PC-9 (cell line): ENCODE data around the gene UBL4B. TPM values are rescaled to one million over a fixed set of nuclear protein-coding genes. Genes with fewer than 3 reads are reported as not detected.

Source experiments
- BruUV-seq: library from RNA; stranded (reverse); fragments of 400-500 nt; replicated peaks from 2 replicates; lab custom pipeline; 2021; lab: Mats Ljungman, UMichigan
- CTCF ChIA-PET: fragments of 300-600 bp; sonication (Branson Sonifier 250); formaldehyde crosslinking; loops from one replicate; lab custom pipeline; 2022; ENCODE audit warnings: antibody characterized with exemption; lab: Charles Lee
- POLR2A ChIA-PET: fragments of 300-600 bp; sonication (Branson Sonifier 250); formaldehyde crosslinking; loops from one replicate; lab custom pipeline; 2022; ENCODE audit warnings: antibody characterized with exemption; ENCODE audit not compliant: unreplicated experiment; lab: Charles Lee
- DNase-seq, 2 experiments: peaks; one replicate each; pipeline versions ENCODE4 v3.0.0 to v3.0.0-alpha.2; 2015 to 2022; ENCODE audit warnings: mixed read lengths in 1 of 2
- H2AFZ ChIP-seq: fragments of 200-600 bp; sonication (generic); 2 replicates; pipeline ENCODE4 v1.8.1; 2017; ENCODE audit warnings: antibody characterized with exemption
- H3F3A ChIP-seq: fragments of 200-600 bp; sonication (generic); 2 replicates; pipeline ENCODE4 v1.8.1; 2017; ENCODE audit warnings: antibody characterized with exemption, mild to moderate bottlenecking, low read depth; ENCODE audit not compliant: insufficient read depth
- H3K27ac ChIP-seq: fragments of 200-600 bp; sonication (generic); 2 replicates; pipeline ENCODE4 v1.6.1; 2016; ENCODE audit warnings: mixed run types
- H3K27me3 ChIP-seq: fragments of 200-600 bp; sonication (generic); 2 replicates; pipeline ENCODE4 v1.6.1; 2016; ENCODE audit warnings: low read depth, mixed run types; ENCODE audit not compliant: insufficient read depth
- H3K36me3 ChIP-seq: fragments of 200-600 bp; sonication (generic); 2 replicates; pipeline ENCODE4 v1.6.1; 2016; ENCODE audit warnings: low read depth, mixed run types
- H3K4me1 ChIP-seq: fragments of 200-600 bp; sonication (generic); replicated peaks from 2 replicates; pipeline ENCODE4 v1.6.1; 2016; ENCODE audit warnings: mixed run types; ENCODE audit not compliant: insufficient read depth
- H3K4me2 ChIP-seq: fragments of 200-600 bp; sonication (generic); 2 replicates; pipeline ENCODE4 v1.6.1; 2017; ENCODE audit warnings: mixed run types
- H3K4me3 ChIP-seq: fragments of 200-600 bp; sonication (generic); 2 replicates; pipeline ENCODE4 v1.6.1; 2016; ENCODE audit warnings: mixed run types
- H3K79me2 ChIP-seq: fragments of 200-600 bp; sonication (generic); 2 replicates; pipeline ENCODE4 v1.6.1; 2017; ENCODE audit warnings: low read depth, mixed run types
- H3K9me2 ChIP-seq: fragments of 200-600 bp; sonication (generic); 2 replicates; pipeline ENCODE4 v1.8.1; 2017; ENCODE audit warnings: mild to moderate bottlenecking; ENCODE audit not compliant: insufficient read depth
- H3K9me3 ChIP-seq: fragments of 200-600 bp; sonication (generic); 2 replicates; pipeline ENCODE4 v1.8.1; 2016; ENCODE audit warnings: low read depth; ENCODE audit not compliant: insufficient read depth
- H4K20me1 ChIP-seq: fragments of 200-600 bp; sonication (generic); 2 replicates; pipeline ENCODE4 v1.8.1; 2017; ENCODE audit not compliant: insufficient read depth
- EZH2 ChIP-seq: fragments of 200-600 bp; sonication (generic); IDR thresholded peaks from 2 replicates; pipeline ENCODE4 v1.8.0; 2017; ENCODE audit warnings: antibody characterized with exemption, low read depth
- intact Hi-C: fragments of 100-400 bp; cut with micrococcal nuclease; formaldehyde crosslinking; loops from one replicate; pipeline ENCODE4 v1.10.0; 2022; ENCODE audit not compliant: unreplicated experiment
- total RNA-seq: library from RNA; stranded (reverse); gene quantifications from 2 replicates; pipeline ENCODE4 v1.2.3, GENCODE V29; 2021
- TF ChIP-seq, protein P1 (sequence below): fragments of 200-600 bp; sonication (generic); conservative IDR thresholded peaks from 2 replicates; pipeline ENCODE4 v1.6.1; 2017; ENCODE audit warnings: mixed run types, antibody characterized with exemption, mild to moderate bottlenecking, moderate library complexity

UBL4B gene
- total RNA-seq, 1 experiment from 2014 or later = 0.24 TPM

DNA sequence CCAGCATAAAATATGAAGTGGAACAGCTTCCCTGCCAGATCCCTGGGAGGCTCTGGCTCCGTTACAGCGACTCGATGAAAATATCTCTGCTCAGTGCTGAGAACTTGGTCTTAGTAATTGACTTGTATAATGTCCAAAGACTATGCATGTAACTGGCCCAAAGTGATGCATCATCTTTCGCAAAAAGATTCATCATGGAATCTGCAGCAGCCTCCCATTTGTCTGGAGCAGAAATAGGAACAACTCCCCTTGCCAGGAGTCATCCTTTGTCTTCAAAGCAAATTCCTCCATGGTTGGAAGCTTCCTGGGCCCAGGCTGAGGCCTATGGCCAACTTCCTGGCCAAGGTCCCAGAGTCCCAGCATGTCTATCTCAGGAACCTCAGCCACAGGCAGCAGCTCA is 21.2 kb downstream of the UBL4B start:
- H3K4me1 ChIP-seq = peaks cover 42% of the 10 kb centered on the region
- no peaks in the 10 kb centered on the region for H3K9me3 ChIP-seq
- no peaks in the 10 kb centered on the region for H3K9me2 ChIP-seq
- no peak overlapping the region for H3K4me2 ChIP-seq
- no peak overlapping the region for H3K27ac ChIP-seq
- CTCF ChIA-PET = no interaction called here
- H2AFZ ChIP-seq = no peak overlapping the region
- intact Hi-C loops = no loop called here
- POLR2A ChIA-PET = no interaction called here
- H3K36me3 ChIP-seq = no peaks in the 10 kb centered on the region
- no peak overlapping the region for H3K4me3 ChIP-seq
- no peak for TF ChIP-seq EZH2
- TF ChIP-seq, protein P1, sequence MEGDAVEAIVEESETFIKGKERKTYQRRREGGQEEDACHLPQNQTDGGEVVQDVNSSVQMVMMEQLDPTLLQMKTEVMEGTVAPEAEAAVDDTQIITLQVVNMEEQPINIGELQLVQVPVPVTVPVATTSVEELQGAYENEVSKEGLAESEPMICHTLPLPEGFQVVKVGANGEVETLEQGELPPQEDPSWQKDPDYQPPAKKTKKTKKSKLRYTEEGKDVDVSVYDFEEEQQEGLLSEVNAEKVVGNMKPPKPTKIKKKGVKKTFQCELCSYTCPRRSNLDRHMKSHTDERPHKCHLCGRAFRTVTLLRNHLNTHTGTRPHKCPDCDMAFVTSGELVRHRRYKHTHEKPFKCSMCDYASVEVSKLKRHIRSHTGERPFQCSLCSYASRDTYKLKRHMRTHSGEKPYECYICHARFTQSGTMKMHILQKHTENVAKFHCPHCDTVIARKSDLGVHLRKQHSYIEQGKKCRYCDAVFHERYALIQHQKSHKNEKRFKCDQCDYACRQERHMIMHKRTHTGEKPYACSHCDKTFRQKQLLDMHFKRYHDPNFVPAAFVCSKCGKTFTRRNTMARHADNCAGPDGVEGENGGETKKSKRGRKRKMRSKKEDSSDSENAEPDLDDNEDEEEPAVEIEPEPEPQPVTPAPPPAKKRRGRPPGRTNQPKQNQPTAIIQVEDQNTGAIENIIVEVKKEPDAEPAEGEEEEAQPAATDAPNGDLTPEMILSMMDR = no peak
- H3F3A ChIP-seq = 0 out of 2 replicates have a peak, but pooled peaks cover 4% of the 10 kb centered on the region
- BruUV-seq = no TSS peak
- DNase-seq = no peak
- no peaks in the 10 kb centered on the region for H4K20me1 ChIP-seq
- H3K79me2 ChIP-seq = no peaks in the 10 kb centered on the region
- no peaks in the 10 kb centered on the region; the same call in 1 of the 2 replicates for H3K27me3 ChIP-seq

DNA sequence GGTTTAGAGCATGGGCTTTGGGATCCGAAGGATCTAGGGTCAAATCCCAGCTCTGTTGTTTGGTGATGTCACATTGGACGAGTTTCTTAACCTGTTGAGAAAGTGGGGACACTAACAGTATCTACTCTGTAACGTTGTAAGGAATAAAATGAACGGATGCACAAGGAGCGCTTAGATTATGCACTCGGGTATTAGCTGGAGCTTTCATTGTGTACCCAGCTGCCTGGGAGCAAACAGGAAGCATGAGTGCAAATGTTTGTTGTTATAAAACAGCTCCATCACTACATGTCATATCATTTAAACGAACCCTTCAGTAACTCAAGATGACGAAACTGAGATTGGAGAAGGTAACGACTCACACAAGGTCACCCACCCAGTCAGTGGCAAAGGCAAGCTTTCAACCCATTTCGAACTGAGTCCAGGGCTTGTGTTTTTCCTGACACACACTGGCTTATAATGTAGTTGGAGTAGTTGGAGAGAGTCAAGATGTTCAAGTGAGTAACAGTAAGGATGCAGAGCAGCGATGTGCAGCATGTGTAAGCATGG is 21.9 kb downstream of the UBL4B start:
- no TSS peak for BruUV-seq
- H3K4me3 ChIP-seq = no peak overlapping the region
- H3K9me3 ChIP-seq = no peaks in the 10 kb centered on the region
- intact Hi-C loops = no loop called here
- no peak overlapping the region for H3K27ac ChIP-seq
- 0 out of 2 replicates have a peak, but pooled peaks cover 4% of the 10 kb centered on the region for H3F3A ChIP-seq
- CTCF ChIA-PET = no interaction called here
- no peak overlapping the region for H3K4me2 ChIP-seq
- no peaks in the 10 kb centered on the region for H3K36me3 ChIP-seq
- TF ChIP-seq, protein P1 = no peak
- no peak for TF ChIP-seq EZH2
- H3K4me1 ChIP-seq = peaks cover 42% of the 10 kb centered on the region
- no peaks in the 10 kb centered on the region for H3K79me2 ChIP-seq
- POLR2A ChIA-PET = no interaction called here
- H2AFZ ChIP-seq = no peak overlapping the region
- no peaks in the 10 kb centered on the region for H3K9me2 ChIP-seq
- DNase-seq = no peak
- H4K20me1 ChIP-seq = no peaks in the 10 kb centered on the region
- no peaks in the 10 kb centered on the region; the same call in 1 of the 2 replicates for H3K27me3 ChIP-seq

DNA sequence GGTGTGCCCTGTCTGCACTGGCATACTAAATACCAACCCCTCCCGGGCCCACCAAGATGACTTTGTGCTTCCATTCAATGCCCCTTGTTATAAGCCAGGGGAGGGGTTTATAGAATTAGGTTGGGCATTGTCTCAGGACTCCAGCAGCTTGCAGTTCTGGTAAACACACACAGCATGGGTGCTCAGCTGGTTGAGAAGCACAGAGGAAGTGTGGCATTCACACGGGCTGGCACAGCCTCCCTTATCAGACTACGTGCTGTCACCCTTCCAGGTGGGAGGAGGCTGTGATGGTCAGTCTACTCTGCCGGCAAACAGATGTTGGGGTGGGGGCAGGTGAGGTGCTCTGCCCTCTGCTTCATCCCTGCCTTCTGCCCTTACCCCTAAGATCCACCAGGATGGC is 23.0 kb downstream of the UBL4B start:
- ChIA-PET POLR2A (interaction anchor here (0.6 kb wide), 1 partner anchor 522 kb away, joined by 7 read pairs; no protein-coding TSS in a partner anchor), CTCF (no interaction called here)
- no peaks in the 10 kb centered on the region; the same call in 1 of the 2 replicates for H3K27me3 ChIP-seq
- no peak overlapping the region for H3K27ac ChIP-seq
- H3K4me3 ChIP-seq = no peak overlapping the region
- intact Hi-C loops = no loop called here
- no peaks in the 10 kb centered on the region for H4K20me1 ChIP-seq
- no peaks in the 10 kb centered on the region for H3K9me2 ChIP-seq
- no peaks in the 10 kb centered on the region for H3K9me3 ChIP-seq
- H3F3A ChIP-seq = 0 out of 2 replicates have a peak, but pooled peaks cover 4% of the 10 kb centered on the region
- H3K4me2 ChIP-seq = no peak overlapping the region
- no peak for TF ChIP-seq EZH2
- TF ChIP-seq, protein P1 = no peak
- DNase-seq = no peak
- H3K79me2 ChIP-seq = no peaks in the 10 kb centered on the region
- H3K36me3 ChIP-seq = no peaks in the 10 kb centered on the region
- no TSS peak for BruUV-seq
- peaks cover 42% of the 10 kb centered on the region for H3K4me1 ChIP-seq
- no peak overlapping the region for H2AFZ ChIP-seq
